ENCODE results near the gene GPR158. TPM values are rescaled to one million over a fixed set of nuclear protein-coding genes. Genes with fewer than 3 reads are reported as not detected.
"Not testable (repeated sequence)": the region's sequence is repeated elsewhere in the genome, so short reads cannot be mapped to it uniquely, and the experiment has no call there.

GPR158 gene
- total RNA-seq, 4 donors from 2014 or later = 0.18 TPM; not detected in 3

DNA sequence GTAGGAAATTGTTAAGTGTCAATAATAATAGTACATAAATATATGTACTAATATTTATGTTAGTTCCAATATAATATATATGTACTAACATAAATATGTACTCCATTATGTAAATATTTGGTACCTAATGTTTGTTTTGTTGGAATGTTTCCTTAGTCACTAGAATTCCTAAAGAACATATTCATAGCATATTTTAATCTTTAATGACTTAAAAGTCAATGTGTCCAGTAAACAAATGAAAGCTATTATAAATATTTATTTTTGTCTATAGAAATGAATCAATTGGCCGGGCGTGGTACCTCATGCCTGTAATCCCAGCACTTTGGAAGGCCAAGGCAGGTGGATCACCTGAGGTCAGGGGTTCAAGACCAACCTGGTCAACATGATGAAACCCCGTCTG lies 153.6 kb downstream of the GPR158 start:
- H3K9me3 ChIP-seq = no peaks in the 10 kb centered on the region
- H3K4me1 ChIP-seq = no peaks in the 10 kb centered on the region
- H3K36me3 ChIP-seq = no peaks in the 10 kb centered on the region
- H3K27ac ChIP-seq = no peak overlapping the region
- 89% methylated on average over 3 of the region's 3 CpGs for WGBS
- H3K27me3 ChIP-seq = no peaks in the 10 kb centered on the region
- no peak for DNase-seq (ENCODE audit: low spot score in 2 of 2)
- TF ChIP-seq POLR2A (IDR thresholded peaks at IDR 0.05) = no peak
- TF ChIP-seq, protein P1, sequence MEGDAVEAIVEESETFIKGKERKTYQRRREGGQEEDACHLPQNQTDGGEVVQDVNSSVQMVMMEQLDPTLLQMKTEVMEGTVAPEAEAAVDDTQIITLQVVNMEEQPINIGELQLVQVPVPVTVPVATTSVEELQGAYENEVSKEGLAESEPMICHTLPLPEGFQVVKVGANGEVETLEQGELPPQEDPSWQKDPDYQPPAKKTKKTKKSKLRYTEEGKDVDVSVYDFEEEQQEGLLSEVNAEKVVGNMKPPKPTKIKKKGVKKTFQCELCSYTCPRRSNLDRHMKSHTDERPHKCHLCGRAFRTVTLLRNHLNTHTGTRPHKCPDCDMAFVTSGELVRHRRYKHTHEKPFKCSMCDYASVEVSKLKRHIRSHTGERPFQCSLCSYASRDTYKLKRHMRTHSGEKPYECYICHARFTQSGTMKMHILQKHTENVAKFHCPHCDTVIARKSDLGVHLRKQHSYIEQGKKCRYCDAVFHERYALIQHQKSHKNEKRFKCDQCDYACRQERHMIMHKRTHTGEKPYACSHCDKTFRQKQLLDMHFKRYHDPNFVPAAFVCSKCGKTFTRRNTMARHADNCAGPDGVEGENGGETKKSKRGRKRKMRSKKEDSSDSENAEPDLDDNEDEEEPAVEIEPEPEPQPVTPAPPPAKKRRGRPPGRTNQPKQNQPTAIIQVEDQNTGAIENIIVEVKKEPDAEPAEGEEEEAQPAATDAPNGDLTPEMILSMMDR (IDR thresholded peaks at IDR 0.05) = no peak
- no peak for TF ChIP-seq EP300 (IDR thresholded peaks at IDR 0.05)
- TF ChIP-seq POLR2AphosphoS5 (IDR thresholded peaks at IDR 0.05) = no peak
- no peak overlapping the region for H3K4me3 ChIP-seq

DNA sequence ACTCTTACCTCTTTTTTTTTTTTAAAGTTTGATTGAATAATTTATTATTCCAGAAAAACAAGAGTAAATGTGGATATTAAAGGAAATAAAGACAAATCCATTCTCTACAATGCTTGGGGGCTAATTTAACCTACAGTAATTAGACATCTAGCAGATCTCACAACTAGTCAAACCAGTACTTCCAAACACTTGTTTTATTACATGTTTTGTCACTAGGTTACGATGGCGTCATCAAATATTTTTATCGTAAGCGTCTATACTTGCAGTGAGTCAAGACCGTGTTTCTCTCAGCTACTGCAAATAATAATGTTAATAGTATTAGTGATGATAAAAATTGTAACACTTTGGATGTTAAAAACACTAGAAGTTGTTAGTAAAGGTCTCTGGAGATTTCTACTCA lies 154.8 kb downstream of the GPR158 start:
- H3K9me3 ChIP-seq; H3K4me3 ChIP-seq; DNase-seq (ENCODE audit: low spot score in 2 of 2); H3K27me3 ChIP-seq; H3K36me3 ChIP-seq; H3K27ac ChIP-seq; H3K4me1 ChIP-seq: not testable (repeated sequence)
- WGBS = 55% methylated on average over 5 of the region's 5 CpGs

DNA sequence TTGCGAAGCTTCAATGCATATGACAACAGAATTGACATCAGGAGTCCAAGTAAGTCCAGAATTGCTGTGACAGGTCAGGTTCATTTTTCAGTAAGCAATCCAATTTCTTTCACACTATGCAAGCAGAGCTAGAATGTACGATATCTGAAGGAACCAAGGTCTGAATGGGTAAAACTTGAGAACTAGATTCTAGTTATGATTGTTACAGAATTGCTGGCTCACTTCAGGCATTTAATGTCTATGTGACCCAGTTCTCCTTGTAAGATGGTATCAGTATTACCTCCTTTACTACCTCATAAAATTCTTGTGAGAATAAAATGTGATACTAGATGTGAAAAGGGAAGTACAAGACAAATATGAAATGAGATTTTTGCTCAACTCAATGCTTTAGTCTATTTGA lies 159.6 kb downstream of the GPR158 start:
- H3K4me1 ChIP-seq = no peaks in the 10 kb centered on the region
- 89% methylated on average over 2 of the region's 2 CpGs for WGBS
- DNase-seq (ENCODE audit: low spot score in 2 of 2) = no peak
- H3K36me3 ChIP-seq = no peaks in the 10 kb centered on the region
- no peak overlapping the region for H3K27ac ChIP-seq
- TF ChIP-seq, protein P1 (IDR thresholded peaks at IDR 0.05) = no peak
- TF ChIP-seq POLR2AphosphoS5 (IDR thresholded peaks at IDR 0.05) = no peak
- no peak for TF ChIP-seq EP300 (IDR thresholded peaks at IDR 0.05)
- TF ChIP-seq POLR2A (IDR thresholded peaks at IDR 0.05) = no peak
- H3K4me3 ChIP-seq = no peak overlapping the region
- no peaks in the 10 kb centered on the region for H3K9me3 ChIP-seq
- no peaks in the 10 kb centered on the region for H3K27me3 ChIP-seq

DNA sequence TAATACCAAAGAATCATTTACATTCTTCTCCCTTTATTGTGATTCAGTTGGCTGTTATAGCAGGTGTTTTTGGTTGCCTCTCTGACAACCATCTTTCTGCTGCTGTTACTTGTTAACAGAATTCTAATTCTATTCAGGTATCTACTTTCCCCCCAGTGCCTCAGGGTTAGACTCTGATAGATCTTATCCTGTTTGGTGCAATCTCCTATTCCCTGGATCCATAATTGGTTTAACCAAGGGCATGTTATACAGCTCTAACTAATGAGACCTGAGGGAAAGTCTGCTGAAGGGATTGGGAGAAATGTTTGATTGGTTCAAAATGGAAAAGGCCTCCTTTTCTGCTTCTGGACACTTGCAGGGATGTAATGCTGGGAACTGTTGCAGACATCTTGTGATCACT lies 161.5 kb downstream of the GPR158 start:
- Histone ChIP-seq H3K9me3 (no peaks in the 10 kb centered on the region), H3K27ac (no peak overlapping the region), H3K4me1 (no peaks in the 10 kb centered on the region), H3K4me3 (no peak overlapping the region), H3K36me3 (no peaks in the 10 kb centered on the region), H3K27me3 (no peaks in the 10 kb centered on the region)
- no peak for TF ChIP-seq POLR2AphosphoS5 (IDR thresholded peaks at IDR 0.05)
- DNase-seq (ENCODE audit: low spot score in 2 of 2) = no peak

DNA sequence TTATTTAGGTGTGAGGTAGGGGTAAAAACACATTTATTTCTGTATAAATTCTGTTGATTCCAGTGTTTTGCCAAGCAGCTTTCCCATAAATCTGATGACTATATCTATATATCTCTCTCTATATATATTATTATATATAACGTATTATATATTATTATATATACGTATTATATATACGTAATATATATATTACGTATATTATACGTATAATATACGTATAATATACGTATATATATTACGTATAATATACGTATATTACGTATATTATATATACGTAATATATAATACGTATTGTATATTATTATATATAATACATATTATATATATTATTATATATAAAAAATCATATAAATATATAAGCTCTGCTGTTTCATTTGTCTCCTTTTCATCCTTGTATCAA lies 163.5 kb downstream of the GPR158 start:
- Histone ChIP-seq H3K27me3 (no peaks in the 10 kb centered on the region), H3K27ac (no peak overlapping the region), H3K4me3 (no peak overlapping the region), H3K9me3 (no peaks in the 10 kb centered on the region), H3K4me1 (no peaks in the 10 kb centered on the region), H3K36me3 (no peaks in the 10 kb centered on the region)
- TF ChIP-seq POLR2A (IDR thresholded peaks at IDR 0.05) (no peak), POLR2AphosphoS5 (IDR thresholded peaks at IDR 0.05) (no peak)
- DNase-seq (ENCODE audit: low spot score in 2 of 2) = no peak
- 71% methylated on average over 12 of the region's 12 CpGs for WGBS

DNA sequence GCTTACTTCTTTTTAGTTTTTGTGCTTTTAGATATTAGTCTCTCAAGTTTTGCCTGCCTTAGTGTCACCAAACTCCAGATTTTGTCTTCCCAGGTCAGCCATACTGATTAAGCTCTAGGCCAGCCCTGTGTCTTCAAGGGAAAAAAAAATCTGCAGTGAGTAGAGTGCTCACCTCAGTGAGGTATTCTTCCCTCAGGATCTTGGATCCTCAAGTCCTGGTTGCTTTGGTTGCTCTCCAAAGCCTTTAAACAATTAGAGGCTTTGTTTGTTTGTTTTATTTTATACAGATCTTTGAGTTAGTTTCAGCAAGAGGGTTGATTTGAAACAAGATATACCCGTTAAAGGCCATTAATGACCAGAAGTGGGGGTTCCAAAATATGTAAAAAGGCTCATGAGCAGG lies 165.2 kb downstream of the GPR158 start:
- TF ChIP-seq POLR2A (IDR thresholded peaks at IDR 0.05) (no peak), EP300 (IDR thresholded peaks at IDR 0.05) (no peak), POLR2AphosphoS5 (IDR thresholded peaks at IDR 0.05) (no peak)
- TF ChIP-seq, protein P1 (IDR thresholded peaks at IDR 0.05) = no peak
- WGBS = 55% methylated on average over 1 of the region's 1 CpG
- H3K4me1 ChIP-seq = no peaks in the 10 kb centered on the region
- no peak overlapping the region for H3K27ac ChIP-seq
- H3K27me3 ChIP-seq = no peaks in the 10 kb centered on the region
- no peak overlapping the region for H3K4me3 ChIP-seq
- no peak for DNase-seq (ENCODE audit: low spot score in 2 of 2)
- H3K36me3 ChIP-seq = no peaks in the 10 kb centered on the region
- H3K9me3 ChIP-seq = no peaks in the 10 kb centered on the region

DNA sequence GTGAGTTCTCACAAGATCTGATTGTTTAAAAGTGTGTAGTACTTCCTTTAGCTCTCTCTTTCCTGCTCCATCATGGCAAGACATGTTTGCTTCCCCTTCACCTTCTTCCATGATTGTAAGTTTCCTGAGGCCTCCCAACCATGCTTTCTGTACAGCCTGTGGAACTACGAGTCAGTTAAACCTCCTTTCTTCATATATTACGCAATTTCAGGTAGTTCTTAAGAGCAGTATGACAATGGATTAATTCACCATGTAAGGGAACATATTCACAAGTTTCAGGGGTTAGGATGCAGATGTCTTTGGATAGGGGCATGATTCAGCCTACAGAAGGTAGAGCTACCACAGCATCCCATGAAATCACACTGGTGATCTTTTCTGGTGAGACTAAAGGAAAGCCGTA lies 174.7 kb downstream of the GPR158 start:
- Histone ChIP-seq H3K27me3 (no peaks in the 10 kb centered on the region), H3K4me1 (no peaks in the 10 kb centered on the region), H3K4me3 (no peak overlapping the region), H3K36me3 (no peaks in the 10 kb centered on the region), H3K27ac (no peak overlapping the region), H3K9me3 (no peaks in the 10 kb centered on the region)
- WGBS = 87% methylated on average over 3 of the region's 3 CpGs
- no peak for DNase-seq (ENCODE audit: low spot score in 2 of 2)
- TF ChIP-seq EP300 (IDR thresholded peaks at IDR 0.05) = no peak
- no peak for TF ChIP-seq POLR2AphosphoS5 (IDR thresholded peaks at IDR 0.05)
- TF ChIP-seq, protein P1 (IDR thresholded peaks at IDR 0.05) = no peak
- no peak for TF ChIP-seq POLR2A (IDR thresholded peaks at IDR 0.05)
